Adrenal gland (tissue), 5 donors: ENCODE measurements around the gene ADGRL2.

Experiments used
- CTCF ChIP-seq, 6 experiments: fragments of 450-650 bp in 4 of 6; fragments of 200-600 bp in 2 of 6; sonication (generic) in 1 of 6; IDR thresholded peaks; 1 replicate in 5 of 6; 2 replicates in 1 of 6; pipeline versions ENCODE4 v1.5.1 to v1.8.0; 2016 to 2021; ENCODE audit warnings: antibody characterized with exemption in 6 of 6, mild to moderate bottlenecking in 2 of 6, moderate library complexity in 1 of 6
- POLR2A ChIP-seq, 2 donors: fragments of 450-650 bp; IDR thresholded peaks; one replicate each; pipeline ENCODE4 v1.6.1; 2017; ENCODE audit warnings: antibody characterized with exemption in 2 of 2, mild to moderate bottlenecking in 2 of 2, moderate library complexity in 1 of 2
- donor health status: DM: no; HTN: no; CAD: no.

GRCh38 chr1:81760477-81761097, 40.1 kb upstream of the ADGRL2 start:
- peak; percentile 13 to 52 (median 34) for TF ChIP-seq CTCF (IDR thresholded peaks at IDR 0.05)
- TF ChIP-seq POLR2A (IDR thresholded peaks at IDR 0.05) = no peak
